Ascending aorta (tissue), 2 donors: ENCODE results near the gene SERINC2. TPM values are rescaled to one million over a fixed set of nuclear protein-coding genes. Genes with fewer than 3 reads are reported as not detected.

Experiments
- DNase-seq, 2 donors: peaks; one replicate each; pipeline ENCODE4 v3.0.0-alpha.2; 2019; ENCODE audit warnings: low spot score in 2 of 2
- H3K27ac ChIP-seq, 2 donors: fragments of 200-600 bp; sonication (generic); one replicate each; pipeline ENCODE4 v1.5.1; 2016 to 2017; ENCODE audit warnings: mild to moderate bottlenecking in 1 of 2
- H3K27me3 ChIP-seq: fragments of 200-600 bp; sonication (generic); one replicate; pipeline ENCODE4 v1.5.1; 2017
- H3K36me3 ChIP-seq, 2 donors: fragments of 200-600 bp; sonication (generic); one replicate each; pipeline ENCODE4 v1.5.1; 2016
- H3K4me1 ChIP-seq, 2 donors: fragments of 200-600 bp; sonication (generic); one replicate each; pipeline ENCODE4 v1.5.1; 2016 to 2017; ENCODE audit warnings: mild to moderate bottlenecking in 1 of 2
- H3K4me3 ChIP-seq, 2 donors: fragments of 200-600 bp; sonication (generic); one replicate each; pipeline ENCODE4 v1.5.1; 2016 to 2017; ENCODE audit warnings: mild to moderate bottlenecking in 1 of 2
- H3K9me3 ChIP-seq, 2 donors: fragments of 200-600 bp; sonication (generic); one replicate each; pipeline ENCODE4 v1.5.1; 2016
- intact Hi-C: fragments of 100-400 bp; cut with DNase I; formaldehyde crosslinking; loops from one replicate; pipeline ENCODE4 v1.15.1; 2023
- total RNA-seq: library from RNA; depleted of rRNA; stranded (reverse); fragments of >200 nt; gene quantifications from one replicate; pipeline ENCODE4 v1.1.0, GENCODE V29; 2016
- TF ChIP-seq, protein P1 (sequence below), 3 experiments: fragments of 200-600 bp in 2 of 3; fragments of 450-650 bp in 1 of 3; sonication (generic) in 2 of 3; IDR thresholded peaks; one replicate each; pipeline ENCODE4 v1.5.1; 2016 to 2019; ENCODE audit warnings: antibody characterized with exemption in 3 of 3, mild to moderate bottlenecking in 1 of 3, moderate library complexity in 1 of 3

SERINC2 gene
- total RNA-seq, 1 donor from 2014 or later, result 10.7 TPM

DNA sequence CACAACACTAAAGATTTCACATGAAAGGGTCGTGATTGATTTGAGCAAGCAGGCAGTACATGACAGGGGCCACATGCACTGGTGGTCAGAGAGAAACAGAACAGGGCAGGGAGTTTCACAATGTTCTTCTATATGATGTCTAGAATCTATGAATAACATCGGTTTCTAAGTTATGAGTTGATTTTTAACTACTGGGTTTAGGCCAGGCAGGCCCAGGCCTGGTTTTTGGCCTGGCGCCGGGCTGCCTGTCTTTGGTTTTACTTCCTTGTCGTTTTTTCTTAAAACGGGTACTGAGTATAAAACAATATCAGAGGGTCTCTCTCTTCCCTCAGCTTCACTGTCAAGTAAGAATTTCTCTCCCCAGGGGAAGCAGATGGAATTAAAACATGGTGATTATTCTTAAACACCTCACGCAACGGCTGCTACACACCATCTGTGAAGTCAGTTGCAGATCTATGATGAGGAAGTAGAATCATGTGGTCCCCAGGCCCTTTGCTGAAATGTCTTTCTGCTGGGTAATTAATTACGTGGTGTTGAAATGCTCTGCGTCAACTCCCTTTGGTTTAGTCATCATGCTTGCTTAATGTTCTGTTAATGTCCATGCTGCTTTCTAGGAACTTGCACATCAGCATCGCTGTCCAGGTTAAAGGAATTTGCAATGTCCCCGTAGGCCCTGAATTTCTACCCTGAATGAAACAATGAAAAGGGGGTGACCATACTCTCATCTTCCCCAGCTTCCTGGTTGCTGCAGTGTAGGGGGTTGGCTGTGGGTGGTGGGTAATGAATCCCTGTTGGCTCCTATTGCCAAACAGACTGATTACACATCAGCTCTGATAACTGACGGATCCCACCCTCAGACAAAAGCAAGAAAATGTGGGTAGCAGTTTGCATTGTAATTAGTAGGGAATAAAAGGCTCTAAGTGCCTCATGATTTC, 70.3 kb downstream of the SERINC2 start:
- DNase-seq, result peak in 1 of 2 donors; percentile 76
- Histone ChIP-seq H3K36me3 (no peaks in the 10 kb centered on the region), H3K27ac (peak overlapping the region; percentile 8 to 22), H3K9me3 (no peaks in the 10 kb centered on the region), H3K4me1 (no peaks in the 10 kb centered on the region), H3K27me3 (no peaks in the 10 kb centered on the region), H3K4me3 (no peak overlapping the region)
- intact Hi-C loops, result no loop called here
- TF ChIP-seq, protein P1, sequence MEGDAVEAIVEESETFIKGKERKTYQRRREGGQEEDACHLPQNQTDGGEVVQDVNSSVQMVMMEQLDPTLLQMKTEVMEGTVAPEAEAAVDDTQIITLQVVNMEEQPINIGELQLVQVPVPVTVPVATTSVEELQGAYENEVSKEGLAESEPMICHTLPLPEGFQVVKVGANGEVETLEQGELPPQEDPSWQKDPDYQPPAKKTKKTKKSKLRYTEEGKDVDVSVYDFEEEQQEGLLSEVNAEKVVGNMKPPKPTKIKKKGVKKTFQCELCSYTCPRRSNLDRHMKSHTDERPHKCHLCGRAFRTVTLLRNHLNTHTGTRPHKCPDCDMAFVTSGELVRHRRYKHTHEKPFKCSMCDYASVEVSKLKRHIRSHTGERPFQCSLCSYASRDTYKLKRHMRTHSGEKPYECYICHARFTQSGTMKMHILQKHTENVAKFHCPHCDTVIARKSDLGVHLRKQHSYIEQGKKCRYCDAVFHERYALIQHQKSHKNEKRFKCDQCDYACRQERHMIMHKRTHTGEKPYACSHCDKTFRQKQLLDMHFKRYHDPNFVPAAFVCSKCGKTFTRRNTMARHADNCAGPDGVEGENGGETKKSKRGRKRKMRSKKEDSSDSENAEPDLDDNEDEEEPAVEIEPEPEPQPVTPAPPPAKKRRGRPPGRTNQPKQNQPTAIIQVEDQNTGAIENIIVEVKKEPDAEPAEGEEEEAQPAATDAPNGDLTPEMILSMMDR (IDR thresholded peaks at IDR 0.05), result no peak

Other genes with a start within 250 kb of the SERINC2 start
- gene NKAIN1, start 173.3 kb upstream of the SERINC2 start, total RNA-seq, result not detected
- gene SNRNP40, start 116.4 kb upstream of the SERINC2 start, total RNA-seq, result 11.8 TPM
- gene ZCCHC17, start 116.2 kb upstream of the SERINC2 start, total RNA-seq, result 9.7 TPM
- 24.2 TPM for gene FABP3, start 40.1 kb upstream of the SERINC2 start, total RNA-seq
- 1,807 TPM for gene TINAGL1, start 163.3 kb downstream of the SERINC2 start, total RNA-seq
- gene HCRTR1, start 204.5 kb downstream of the SERINC2 start, total RNA-seq, result not detected
- 340 TPM for gene PEF1, start 231.7 kb downstream of the SERINC2 start, total RNA-seq